Lung microvascular endothelial cell (primary cell): Measurements from ENCODE around the gene PPP4R4. TPM values are rescaled to one million over a fixed set of nuclear protein-coding genes. Genes with fewer than 3 reads are reported as not detected.
"Not testable (repeated sequence)": the region's sequence is repeated elsewhere in the genome, so short reads cannot be mapped to it uniquely, and the experiment has no call there.

Experiments
- DNase-seq, 2 donors: peaks; one replicate each; pipeline versions ENCODE4 v3.0.0 to v3.0.0-alpha.2; 2010; ENCODE audit warnings: low read depth in 2 of 2
- total RNA-seq: library from RNA; depleted of rRNA; stranded (reverse); fragments of >200 nt; gene quantifications from 2 replicates; pipeline ENCODE4 v1.2.1, GENCODE V29; 2014

Gene PPP4R4
- total RNA-seq, 1 donor from 2014 or later = not detected

DNA sequence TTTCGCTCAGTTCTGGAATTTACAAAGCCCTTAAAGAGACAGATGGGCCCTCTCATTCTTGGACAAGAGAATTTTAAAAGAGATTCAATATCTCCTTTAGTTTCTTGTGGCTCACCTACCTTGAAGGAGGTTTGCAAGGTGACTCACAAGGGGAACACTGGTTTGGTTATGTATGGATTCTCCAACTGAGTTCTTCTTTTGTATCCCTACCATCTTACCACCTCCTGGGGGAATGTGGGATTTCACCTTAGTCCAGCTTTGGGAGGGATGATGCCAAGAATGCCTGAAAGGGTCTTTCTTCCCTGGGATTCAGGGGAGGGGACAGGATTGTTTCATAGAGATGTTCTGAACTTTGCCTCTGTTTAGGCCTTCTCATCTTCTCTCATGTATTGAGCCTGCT, 3.7 kb downstream of the PPP4R4 start:
- DNase-seq = no peak

DNA sequence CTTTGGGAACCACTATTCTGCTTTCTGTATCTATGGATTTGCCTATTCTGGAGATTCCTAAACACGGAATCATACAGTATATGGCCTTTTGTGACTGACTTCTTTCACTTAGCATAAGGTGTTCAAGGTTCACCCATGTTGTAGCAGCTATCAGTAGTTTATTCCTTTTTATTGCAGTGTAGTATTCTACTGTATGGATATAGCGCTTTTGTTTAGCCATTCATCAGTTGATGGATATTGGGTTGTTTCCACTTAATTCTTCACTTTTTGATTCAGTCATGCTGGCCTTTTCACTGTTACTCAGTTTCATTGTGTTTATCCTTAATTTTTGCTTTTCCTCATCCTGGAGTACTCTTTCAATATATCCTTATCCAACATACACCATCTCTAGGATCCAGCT, 5.1 kb downstream of the PPP4R4 start:
- no peak for DNase-seq

DNA sequence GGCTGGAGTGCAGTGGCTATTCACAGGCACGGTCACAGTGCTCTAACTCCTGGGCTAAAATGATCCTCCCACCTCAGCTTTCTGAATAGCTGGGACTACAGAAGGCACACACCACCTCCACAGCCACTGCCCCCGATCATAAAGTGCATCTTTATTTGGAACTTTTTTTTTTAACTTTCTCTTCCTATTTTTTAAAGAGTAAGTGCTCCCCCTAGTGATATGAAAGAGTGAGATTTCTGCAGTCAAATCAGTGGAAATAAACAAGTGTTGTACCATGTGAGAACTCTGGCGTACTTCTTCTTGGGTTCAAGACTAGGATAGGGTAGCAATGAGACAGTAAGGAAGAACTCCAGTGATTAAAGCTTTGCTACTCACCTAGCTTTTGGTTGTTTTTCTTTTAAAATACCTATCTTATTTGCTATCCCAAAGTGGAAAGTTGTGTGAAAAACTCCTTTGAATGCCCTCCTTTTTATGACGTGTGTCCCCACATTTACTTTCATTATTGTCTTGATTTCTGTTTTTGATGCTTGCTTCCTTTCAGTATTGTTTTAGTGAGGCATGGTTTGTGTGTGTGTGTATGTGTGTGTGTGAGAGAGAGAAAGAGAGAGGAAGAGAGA, 6.6 kb downstream of the PPP4R4 start:
- peak; percentile 44 to 53 for DNase-seq

- no peak for DNase-seq
Observed at GRCh38 chr14:94181835-94182234, 7.7 kb downstream of the PPP4R4 start.

DNA sequence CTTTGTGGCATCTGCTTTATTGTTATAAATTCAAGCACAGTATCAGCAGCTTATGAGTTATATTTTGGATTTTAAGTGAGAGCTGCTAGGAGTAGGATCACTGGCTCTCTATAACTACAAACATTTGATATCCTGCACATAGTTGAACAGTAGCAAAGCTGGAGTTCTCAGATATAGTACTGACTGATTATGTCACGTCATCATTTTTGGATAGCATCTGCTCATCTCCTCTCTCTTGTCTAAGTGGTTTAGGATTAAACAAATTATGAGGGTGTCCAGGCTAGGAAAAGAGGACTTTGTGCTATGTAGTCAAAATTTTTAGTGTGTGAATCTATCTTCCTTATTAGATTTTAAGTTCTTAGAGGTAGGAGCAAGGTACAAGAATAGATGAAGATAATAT, 18.4 kb downstream of the PPP4R4 start:
- no peak for DNase-seq

DNA sequence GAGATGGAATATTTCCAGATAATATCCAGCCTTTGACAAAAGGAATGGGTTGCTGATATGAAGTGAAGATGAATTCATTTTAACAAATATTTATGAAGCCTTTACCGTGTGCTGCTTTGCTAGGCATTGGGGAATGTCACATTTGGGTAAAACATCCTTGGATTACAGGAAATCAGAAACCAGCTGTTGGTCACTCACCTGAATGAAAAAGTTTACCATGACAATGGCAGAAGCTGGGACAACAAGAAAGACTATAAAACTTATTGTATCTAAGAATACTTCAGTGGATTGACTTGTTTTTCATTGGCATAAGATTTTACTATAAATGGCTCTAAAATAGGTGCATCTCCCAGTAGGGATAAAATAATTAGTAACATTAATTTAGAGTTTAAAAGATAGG, 19.7 kb downstream of the PPP4R4 start:
- DNase-seq = no peak

DNA sequence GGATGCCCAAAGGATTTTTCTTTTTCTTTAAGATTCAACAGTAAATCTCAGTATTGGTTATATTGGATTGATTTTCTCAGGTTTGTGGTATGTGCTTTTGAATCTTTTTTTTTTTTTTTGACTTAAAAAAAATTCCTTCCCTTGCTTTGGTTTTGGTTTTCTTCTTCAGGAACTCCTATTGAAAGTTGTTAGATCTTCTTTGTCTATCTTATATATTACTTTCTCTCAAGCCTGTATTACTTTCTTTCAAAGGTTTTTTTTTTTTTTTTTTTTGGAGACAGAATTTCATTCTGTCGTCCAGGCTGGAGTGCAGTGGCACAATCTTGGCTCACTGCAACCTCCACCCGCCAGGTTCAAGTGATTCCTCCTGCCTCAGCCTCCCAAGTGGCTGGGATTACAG, 21.9 kb downstream of the PPP4R4 start:
- no peak for DNase-seq

DNA sequence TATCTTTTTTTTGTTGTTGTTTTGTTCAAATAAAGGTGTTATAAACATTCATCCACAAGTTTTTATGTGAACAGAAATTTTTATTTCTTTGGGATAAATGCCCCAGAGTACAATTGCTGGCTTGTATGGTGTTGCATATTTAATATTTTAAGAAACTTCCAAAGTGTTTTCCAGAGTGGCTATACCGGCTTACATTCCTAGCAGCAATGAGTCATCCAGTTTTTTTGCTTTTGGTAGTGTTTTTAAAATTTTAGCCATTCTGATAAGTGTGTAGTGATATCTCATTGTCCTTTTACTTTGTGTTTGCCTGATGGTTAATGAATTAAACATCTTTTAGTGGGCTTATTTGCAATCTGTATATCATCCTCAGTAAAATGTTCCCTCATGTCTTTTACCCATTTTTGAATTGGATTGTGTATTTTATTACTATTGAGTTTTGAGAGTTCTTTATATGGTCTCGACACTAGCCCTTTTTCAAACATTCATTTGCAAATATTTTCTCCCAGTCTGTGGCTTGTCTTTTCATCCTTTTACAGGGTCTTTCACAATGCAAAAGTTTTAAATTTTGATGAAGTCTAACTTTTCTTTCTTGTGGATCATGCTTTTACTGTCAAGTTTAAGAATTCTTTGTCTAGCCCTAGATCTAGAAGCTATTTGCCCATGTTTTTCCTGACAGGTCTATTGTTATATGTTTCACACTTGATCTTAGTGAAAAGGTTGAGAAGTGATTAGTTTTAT, 29.5 kb downstream of the PPP4R4 start:
- no peak for DNase-seq

DNA sequence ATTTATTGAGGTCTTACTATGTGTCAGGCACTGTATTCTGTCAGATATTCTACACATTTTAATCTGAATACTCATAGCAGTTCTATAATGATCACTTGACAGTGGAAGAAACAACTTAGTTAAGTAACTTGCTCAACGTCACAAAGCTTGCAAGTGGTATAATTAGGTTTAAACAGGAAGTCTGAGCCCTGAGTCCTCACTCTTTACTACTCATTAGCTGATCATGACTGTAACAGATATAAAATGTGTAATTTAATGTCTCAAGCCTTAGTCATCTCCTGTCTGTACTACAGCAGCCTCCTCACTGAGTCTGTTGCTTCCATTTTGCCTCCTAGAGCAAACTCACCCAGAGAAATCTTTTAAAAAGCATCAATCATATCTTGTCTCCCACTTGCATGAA, 38.9 kb downstream of the PPP4R4 start:
- peak in 1 of 2 donors; percentile 23 for DNase-seq

DNA sequence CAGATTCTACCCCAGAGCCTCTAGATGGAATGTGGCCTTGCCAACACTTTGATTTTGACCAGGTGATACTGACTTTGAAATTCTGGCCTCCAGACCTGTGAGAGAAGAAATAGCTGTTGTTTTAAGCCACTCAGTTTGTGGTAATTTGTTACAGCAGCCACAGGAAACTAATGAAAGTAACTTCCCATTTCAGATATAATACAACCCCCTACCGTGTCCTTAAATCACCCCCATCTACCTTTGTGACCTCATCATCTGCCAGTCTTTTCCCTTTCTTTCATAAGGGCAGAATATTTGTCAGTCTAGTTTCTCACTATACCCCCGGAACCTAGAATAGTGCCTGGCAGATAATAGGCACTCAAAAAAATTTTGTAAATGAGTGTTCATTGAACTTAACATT, 39.6 kb downstream of the PPP4R4 start:
- DNase-seq = no peak

DNA sequence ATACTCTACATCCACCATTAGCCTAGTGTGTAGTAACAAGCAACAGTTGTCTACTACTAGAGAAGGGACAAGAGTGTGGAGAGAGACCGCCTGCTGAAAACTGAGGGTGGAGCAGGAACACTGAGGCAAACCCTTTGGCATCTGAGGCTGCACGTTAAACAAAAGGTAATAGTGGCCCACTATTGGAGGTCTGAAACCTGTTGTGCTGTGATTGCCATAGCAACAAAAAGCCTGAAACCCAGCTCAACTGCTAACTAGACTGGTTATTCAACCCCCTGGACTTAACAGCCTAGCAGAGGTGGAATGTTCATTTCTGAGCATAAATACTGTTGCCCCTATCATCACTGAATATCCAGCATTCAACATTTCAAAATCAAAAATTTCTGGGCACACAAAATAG, 43.0 kb downstream of the PPP4R4 start:
- DNase-seq = no peak

GRCh38 chr14:94218198-94218886, 44.2 kb downstream of the PPP4R4 start:
- DNase-seq = not testable (repeated sequence)

DNA sequence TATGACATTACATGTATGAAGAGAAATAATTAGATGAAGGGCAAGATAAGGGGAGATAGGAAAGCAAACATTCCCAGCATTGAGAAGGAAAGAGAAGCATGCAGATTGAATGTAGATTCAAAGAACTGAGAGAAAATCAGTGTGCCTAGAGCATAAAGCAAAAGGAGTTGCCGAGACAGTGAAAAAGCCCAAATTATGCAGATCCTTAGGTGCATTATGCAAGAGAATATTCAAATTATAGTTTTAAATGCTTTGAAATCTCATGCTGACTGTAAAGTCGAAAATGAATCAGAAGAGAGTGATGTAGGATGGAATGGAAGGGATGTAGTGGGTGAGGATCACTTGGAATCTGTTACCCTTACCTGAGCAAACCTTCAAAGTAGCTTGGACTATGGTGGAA, 49.9 kb downstream of the PPP4R4 start:
- DNase-seq = no peak

- DNase-seq = no peak
Observed at GRCh38 chr14:94225460-94226378, 51.6 kb downstream of the PPP4R4 start.

GRCh38 chr14:94227029-94227428, 52.9 kb downstream of the PPP4R4 start:
- no peak for DNase-seq

- no peak for DNase-seq
Observed at GRCh38 chr14:94237046-94237445, 62.9 kb downstream of the PPP4R4 start.

DNA sequence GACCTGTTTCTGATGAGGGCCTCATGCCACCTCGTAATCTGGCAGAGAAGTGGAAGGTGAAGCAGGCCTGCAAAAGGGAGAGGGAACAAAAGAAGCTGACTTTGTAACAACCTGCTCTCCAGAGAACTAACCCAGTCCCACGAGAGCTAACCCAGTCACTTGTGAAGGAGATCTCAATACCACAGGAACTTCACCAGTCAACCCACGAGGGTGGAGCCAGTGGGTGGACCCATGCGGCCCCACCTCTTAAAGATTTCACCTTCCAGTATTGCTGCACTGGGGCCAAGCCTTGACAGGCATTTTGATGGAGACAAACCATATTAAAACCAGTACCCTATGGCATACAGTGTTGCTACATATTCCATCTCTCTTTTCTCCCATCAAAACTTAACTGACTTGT, 63.9 kb downstream of the PPP4R4 start:
- DNase-seq = no peak

DNA sequence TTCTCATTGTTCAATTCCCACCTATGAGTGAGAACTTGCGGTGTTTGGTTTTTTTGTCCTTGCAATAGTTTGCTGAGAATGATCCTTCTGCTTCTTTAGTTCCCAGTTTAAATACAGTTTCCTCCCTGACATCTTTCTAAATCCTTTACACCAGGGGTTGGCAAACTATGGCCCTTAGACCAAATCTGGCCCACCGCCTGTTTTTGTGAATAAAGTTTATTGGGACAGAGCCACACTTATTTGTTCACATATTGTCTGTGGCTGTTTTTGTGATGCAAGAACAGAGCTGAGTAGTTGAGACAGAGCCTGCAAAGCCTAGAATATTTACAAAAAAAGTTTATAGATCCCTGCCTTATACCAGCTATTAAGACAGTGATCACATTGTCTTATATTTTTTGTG, 65.3 kb downstream of the PPP4R4 start:
- no peak for DNase-seq

DNA sequence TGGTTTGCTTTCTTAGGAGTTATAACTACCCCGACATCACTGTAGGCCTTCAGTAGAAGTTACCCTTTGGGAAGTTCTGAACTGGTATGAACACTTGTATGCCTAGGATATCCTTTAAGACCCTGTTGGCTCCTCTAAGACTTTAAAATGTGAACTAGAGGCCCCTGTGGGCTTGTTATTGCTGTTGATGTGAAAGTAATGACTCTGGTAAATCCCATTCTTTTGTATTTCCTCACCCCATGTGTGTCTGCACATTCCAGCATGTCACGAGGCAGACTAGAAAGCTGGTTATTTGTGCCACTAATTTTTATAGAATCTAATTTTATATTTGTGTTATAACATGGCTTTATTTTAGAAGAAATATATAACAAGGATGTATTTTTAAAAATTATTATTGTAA, 70.1 kb downstream of the PPP4R4 start:
- no peak for DNase-seq

- not testable (repeated sequence) for DNase-seq
Observed at GRCh38 chr14:94264195-94264594, 90.1 kb downstream of the PPP4R4 start.

GRCh38 chr14:94267352-94267751, 93.2 kb downstream of the PPP4R4 start:
- DNase-seq = no peak

GRCh38 chr14:94268582-94268981, 94.5 kb downstream of the PPP4R4 start:
- not testable (repeated sequence) for DNase-seq
